Pons (tissue), 1 donor: Measurements from ENCODE around the gene SRP19.
A peak's percentile ranks its signal among the peaks of the same experiment; 100 is the strongest.
"Not testable (repeated sequence)": the region's sequence is repeated elsewhere in the genome, so short reads cannot be mapped to it uniquely, and the experiment has no call there.

Experiments used
- DNase-seq: peaks from one replicate; pipeline ENCODE4 v3.0.0-alpha.2; 2016; ENCODE audit warnings: low spot score

Gene SRP19

DNA sequence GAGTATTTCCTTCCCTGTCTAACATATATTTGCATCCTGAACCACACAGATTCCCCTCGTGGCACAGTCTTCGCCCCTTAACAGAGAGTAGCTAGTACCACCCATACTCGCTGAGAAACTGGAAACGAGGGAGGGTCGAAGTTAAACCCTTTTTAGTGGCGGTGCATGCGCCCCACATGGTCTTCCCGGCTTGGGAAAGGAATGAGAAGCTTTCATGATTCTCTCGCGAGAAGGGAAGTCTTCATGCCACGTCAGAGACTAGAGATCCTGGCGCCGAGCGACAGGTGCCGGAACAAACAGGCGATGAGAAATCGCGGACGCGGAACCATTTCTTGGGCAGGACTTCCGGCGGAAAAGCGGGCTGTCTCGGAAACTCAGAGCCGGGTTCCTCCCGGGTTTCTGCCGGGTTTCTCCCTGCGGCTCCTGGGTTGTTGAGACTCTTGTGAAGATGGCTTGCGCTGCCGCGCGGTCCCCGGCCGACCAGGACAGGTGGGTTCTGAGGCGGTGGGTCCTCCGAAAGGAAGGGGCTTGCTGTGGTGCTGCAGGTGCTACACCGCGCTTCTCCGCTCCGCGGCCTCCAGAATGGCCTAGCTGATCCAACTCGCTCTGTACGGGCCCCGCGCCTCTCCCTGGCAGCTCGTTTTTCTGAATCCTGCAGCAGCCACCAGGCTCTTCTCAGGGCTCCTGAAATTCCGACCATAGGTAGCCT is at the start of gene SRP19:
Gene SRP19 (plus strand): TSS at position 359 of the 709 bp plus-strand sequence. CDS start 90 bp downstream, at position 449.
- peak; percentile 98 for DNase-seq

- no peak for DNase-seq
Observed at GRCh38 chr5:112812549-112812948, 48.5 kb upstream of the SRP19 start.

DNA sequence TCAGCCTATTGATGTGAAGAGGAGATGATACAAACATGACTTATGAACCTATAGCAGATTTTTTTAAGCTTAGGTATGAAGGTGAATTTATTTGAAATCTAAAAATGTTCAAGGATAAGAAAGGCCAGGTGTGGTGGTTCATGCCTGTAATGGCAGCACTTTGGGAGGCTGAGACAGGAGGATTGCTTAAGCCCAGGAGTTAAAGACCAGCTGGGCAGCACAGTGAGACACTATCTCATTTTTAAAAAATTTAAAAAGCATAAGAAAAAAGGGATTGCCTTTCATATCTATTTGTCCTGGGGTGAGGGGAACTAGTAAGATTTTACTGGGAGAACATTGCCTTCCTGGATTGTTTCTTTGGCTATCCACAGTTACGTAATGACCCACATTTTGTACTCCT is 40.8 kb upstream of the SRP19 start:
- DNase-seq: no peak

DNA sequence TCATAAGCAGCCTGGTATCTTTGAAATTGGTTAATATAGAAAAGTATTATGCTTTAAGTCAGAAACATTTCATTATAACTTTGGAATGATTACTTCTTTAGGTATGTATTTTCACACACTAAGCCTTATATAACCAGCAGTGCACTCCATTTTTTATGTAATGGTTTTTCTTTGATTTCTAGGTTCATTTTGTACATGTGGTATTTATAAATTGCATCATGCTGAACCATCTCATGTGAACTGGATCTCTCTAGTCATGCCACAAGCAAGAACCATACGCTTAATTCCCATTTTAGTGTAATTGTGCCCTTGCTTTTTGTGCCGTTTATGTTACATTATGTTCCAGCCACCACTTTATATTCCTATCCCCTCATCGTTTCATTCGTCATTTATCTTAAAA is 38.6 kb upstream of the SRP19 start:
- DNase-seq: no peak

GRCh38 chr5:112823181-112823580 is 37.9 kb upstream of the SRP19 start:
- DNase-seq: no peak

- no peak for DNase-seq
Observed at GRCh38 chr5:112823656-112824055, 37.4 kb upstream of the SRP19 start.

GRCh38 chr5:112824197-112824596 is 36.9 kb upstream of the SRP19 start:
- DNase-seq: no peak

GRCh38 chr5:112830378-112830777 is 30.7 kb upstream of the SRP19 start:
- no peak for DNase-seq

DNA sequence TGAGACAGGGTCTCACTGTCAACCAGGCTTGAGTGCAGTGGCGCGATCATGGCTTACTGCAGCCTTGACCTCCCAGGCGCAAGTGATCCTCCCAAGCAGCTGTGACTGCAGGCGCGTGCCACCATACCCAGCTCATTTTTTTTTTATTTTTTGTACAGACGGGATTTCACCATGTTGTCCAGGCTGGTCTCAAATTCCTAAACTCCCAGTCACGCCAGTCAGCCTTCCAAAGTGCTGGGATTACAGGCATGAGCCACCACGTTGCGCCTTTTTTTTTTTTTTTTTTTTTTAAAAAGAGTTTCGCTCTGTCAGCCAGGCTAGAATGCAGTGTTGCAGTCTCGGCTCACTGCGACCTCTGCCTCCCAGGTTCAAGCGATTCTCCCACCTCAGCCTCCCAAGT is 27.1 kb upstream of the SRP19 start:
- no peak for DNase-seq

GRCh38 chr5:112844489-112844888 is 16.6 kb upstream of the SRP19 start:
- no peak for DNase-seq

GRCh38 chr5:112846556-112846955 is 14.5 kb upstream of the SRP19 start:
- no peak for DNase-seq

DNA sequence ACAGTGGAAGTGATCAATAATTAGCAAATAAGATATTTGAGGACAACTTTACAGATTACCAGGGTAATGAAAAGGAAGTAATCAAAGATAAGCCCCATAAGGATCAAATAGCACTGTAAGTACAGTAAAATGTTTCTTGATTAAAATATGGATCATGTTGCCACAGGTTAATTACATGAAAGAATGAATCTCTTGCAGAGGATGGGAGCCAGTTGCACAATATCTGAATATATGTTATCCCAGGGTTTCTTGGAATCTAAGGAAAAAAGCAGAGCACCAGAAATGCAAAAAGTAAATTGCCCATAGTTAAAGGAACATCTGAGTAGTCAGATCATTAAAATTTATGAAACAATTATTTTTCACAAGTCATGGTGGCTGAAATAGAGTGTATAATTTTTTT is 13.8 kb upstream of the SRP19 start:
- no peak for DNase-seq

DNA sequence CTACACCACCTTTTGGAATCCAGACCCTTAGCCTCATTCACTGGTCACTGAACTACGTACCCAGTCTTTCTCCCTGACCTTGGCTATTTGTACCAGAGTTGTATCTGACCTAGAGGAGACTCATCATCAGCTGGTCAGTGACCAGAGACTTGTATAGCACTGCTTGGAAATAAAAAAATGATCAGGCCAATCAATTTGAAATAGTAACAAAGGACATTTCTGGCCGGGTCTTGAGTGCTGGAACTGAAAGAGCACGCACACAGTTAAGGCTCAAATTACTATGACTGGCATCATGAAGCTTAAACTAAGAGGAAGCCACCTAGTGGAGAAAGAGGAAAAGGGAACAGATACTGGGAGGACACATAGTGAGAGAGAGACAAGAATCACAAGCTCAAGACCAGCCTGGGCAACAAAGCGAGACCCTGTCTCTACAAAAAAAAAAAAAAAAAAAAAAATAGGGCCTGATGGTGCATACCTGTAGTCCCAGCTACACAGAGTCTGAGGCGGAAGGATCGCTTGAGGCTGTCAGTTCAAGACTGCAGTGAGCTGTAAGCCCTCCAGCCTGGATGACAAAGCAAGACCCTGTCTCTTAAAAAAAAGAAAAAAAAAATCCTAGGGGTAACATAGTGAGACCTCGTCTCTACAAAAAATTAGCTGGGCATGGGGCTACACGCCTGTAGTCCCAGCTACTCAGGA is 12.8 kb upstream of the SRP19 start:
- DNase-seq: peak; percentile 84

- DNase-seq: no peak
Observed at GRCh38 chr5:112849912-112850311, 11.2 kb upstream of the SRP19 start.

GRCh38 chr5:112854651-112855050 is 6.4 kb upstream of the SRP19 start:
- no peak for DNase-seq

GRCh38 chr5:112857866-112858265 is 3.2 kb upstream of the SRP19 start:
- no peak for DNase-seq

DNA sequence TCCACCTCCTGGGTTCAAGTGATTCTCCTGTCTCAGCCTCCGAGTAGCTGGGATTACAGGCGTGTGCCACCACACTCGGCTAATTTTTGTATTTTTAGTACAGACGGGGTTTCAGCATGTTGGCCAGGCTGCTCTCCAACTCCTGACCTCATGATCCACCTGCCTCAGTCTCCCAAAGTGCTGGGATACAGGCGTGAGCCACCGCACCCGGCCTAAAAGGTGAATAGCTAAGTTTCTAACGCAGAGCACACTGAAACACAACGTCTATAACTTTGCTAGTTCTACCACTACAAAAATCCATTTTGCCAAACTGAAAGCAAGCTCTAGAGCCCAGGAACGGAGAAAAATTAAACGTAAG is 537 bp upstream of the SRP19 start:
- DNase-seq: not testable (repeated sequence)

- no peak for DNase-seq
Observed at GRCh38 chr5:112861638-112861985, 525 bp downstream of the SRP19 start.

- no peak for DNase-seq
Observed at GRCh38 chr5:112862085-112862484, 998 bp downstream of the SRP19 start.

GRCh38 chr5:112863549-112863948 is 2.5 kb downstream of the SRP19 start:
- no peak for DNase-seq

GRCh38 chr5:112865128-112865527 is 4.0 kb downstream of the SRP19 start:
- no peak for DNase-seq

DNA sequence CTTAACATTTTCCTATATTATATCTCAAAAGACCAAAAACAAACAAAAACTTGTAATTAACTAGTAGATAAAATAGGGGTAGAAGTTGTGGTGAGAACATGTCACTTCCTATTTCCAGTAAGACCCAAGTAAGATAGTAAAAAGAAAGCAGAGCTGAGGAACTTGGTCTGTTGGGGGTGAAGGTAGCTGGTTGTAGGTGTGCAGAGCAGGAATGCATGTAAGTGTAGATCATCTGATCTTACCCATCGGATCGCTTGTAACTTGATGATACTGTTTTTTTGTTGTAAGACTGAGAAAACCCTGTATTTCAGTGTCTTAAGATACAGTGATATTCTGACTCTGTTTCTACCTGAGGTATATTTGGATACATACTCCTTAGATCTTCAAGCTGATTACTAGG is 5.7 kb downstream of the SRP19 start:
- DNase-seq: no peak

- peak; percentile 86 for DNase-seq
Observed at GRCh38 chr5:112867411-112867810, 6.3 kb downstream of the SRP19 start.

GRCh38 chr5:112869948-112870347 is 8.9 kb downstream of the SRP19 start:
- no peak for DNase-seq
